Mesendoderm (in vitro differentiated cells): Measurements from ENCODE around the gene RNF130.

Source experiments
- DNase-seq: peaks from one replicate; pipeline ENCODE4 v3.0.0; 2013
- H2AK5ac ChIP-seq: 2 replicates; pipeline ENCODE4 v1.6.1; 2013; ENCODE audit warnings: low read length, inconsistent platforms
- H2BK120ac ChIP-seq: 2 replicates; pipeline ENCODE4 v1.6.1; 2013; ENCODE audit warnings: low read depth, mild to moderate bottlenecking, low read length, moderate library complexity, mixed read lengths
- H2BK15ac ChIP-seq: replicated peaks from 2 replicates; pipeline ENCODE4 v1.6.1; 2013; ENCODE audit warnings: low read depth, mild to moderate bottlenecking, moderate library complexity
- H2BK5ac ChIP-seq: 2 replicates; pipeline ENCODE4 v1.6.1; 2013; ENCODE audit warnings: low read length, inconsistent platforms
- H3K18ac ChIP-seq: 2 replicates; pipeline ENCODE4 v1.6.1; 2013; ENCODE audit warnings: mild to moderate bottlenecking, low read length, mixed read lengths
- H3K23ac ChIP-seq: one replicate; pipeline ENCODE4 v1.6.1; 2013; ENCODE audit warnings: low read length
- H3K27ac ChIP-seq: 2 replicates; pipeline ENCODE4 v1.5.1; 2013; ENCODE audit warnings: low read depth, mild to moderate bottlenecking, inconsistent platforms, low read length, moderate library complexity
- H3K27me3 ChIP-seq: 2 replicates; pipeline ENCODE4 v1.6.1; 2013; ENCODE audit warnings: low read length, control low read depth, mild to moderate bottlenecking, inconsistent platforms; ENCODE audit not compliant: insufficient read depth, poor library complexity
- H3K36me3 ChIP-seq: 2 replicates; pipeline ENCODE4 v1.6.1; 2013; ENCODE audit warnings: low read length, inconsistent platforms; ENCODE audit not compliant: control insufficient read depth, insufficient read depth
- H3K4ac ChIP-seq: one replicate; pipeline ENCODE4 v1.6.1; 2013; ENCODE audit warnings: low read depth, mild to moderate bottlenecking, low read length, moderate library complexity
- H3K4me1 ChIP-seq: 2 replicates; pipeline ENCODE4 v1.6.1; 2013; ENCODE audit warnings: low read depth, low read length, inconsistent platforms; ENCODE audit not compliant: control insufficient read depth
- H3K4me2 ChIP-seq: 2 replicates; pipeline ENCODE4 v1.6.1; 2013; ENCODE audit warnings: low read length
- H3K4me3 ChIP-seq: 2 replicates; pipeline ENCODE4 v1.5.1; 2013; ENCODE audit warnings: mild to moderate bottlenecking, low read length
- H3K56ac ChIP-seq: one replicate; pipeline ENCODE4 v1.6.1; 2013; ENCODE audit warnings: low read length
- H3K79me1 ChIP-seq: 2 replicates; pipeline ENCODE4 v1.6.1; 2013; ENCODE audit warnings: low read length, inconsistent platforms
- H3K79me2 ChIP-seq: 2 replicates; pipeline ENCODE4 v1.6.1; 2013; ENCODE audit warnings: mild to moderate bottlenecking, low read length; ENCODE audit not compliant: control insufficient read depth, insufficient read depth
- H3K9ac ChIP-seq: 2 replicates; pipeline ENCODE4 v1.6.1; 2013; ENCODE audit warnings: low read length, inconsistent platforms
- H4K5ac ChIP-seq: one replicate; pipeline ENCODE4 v1.6.1; 2013; ENCODE audit warnings: low read length
- H4K8ac ChIP-seq: one replicate; pipeline ENCODE4 v1.6.1; 2013; ENCODE audit warnings: low read depth, mild to moderate bottlenecking, control low read depth, low read length, moderate library complexity
- WGBS: extraction: QIAGEN DNeasy Blood & Tissue Kit; methylation state at CpG from one replicate; pipeline ENCODE4 v1.1.7; 2013; ENCODE audit warnings: low lambda C conversion rate, missing lambda C conversion rate; ENCODE audit not compliant: insufficient coverage; ENCODE audit errors: extremely low coverage; 5-methylcytosine and 5-hydroxymethylcytosine counted together

RNF130 gene

DNA sequence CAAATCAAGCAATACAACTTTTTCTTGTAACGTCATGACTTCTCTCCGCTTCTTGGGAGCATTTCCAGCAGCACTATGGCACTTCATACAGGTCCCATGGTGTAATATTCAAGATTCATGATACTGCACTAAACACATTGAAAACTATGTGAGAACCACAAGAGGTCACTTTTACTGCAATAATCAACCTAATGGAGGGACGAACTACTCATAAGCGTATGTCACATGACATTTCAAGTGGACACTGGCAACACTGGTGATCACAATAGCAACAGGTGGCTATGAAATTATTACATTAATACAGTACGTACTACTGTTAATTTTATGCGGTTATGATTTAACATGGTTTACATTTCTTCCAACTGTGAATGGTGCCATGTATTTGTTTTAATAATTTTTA, 85.2 kb downstream of the RNF130 start:
- H3K23ac ChIP-seq, result no peak overlapping the region
- no peak overlapping the region for H4K8ac ChIP-seq
- H2AK5ac ChIP-seq, result no peak overlapping the region
- no CpG with 5 or more reads among the region's 6 CpGs for WGBS
- H3K79me1 ChIP-seq, result no peaks in the 10 kb centered on the region
- no peak for DNase-seq
- no peaks in the 10 kb centered on the region for H3K4me1 ChIP-seq
- no peak overlapping the region for H3K27ac ChIP-seq
- no peak overlapping the region for H3K4me3 ChIP-seq
- H3K79me2 ChIP-seq, result no peaks in the 10 kb centered on the region
- no peak overlapping the region for H3K4me2 ChIP-seq
- no peaks in the 10 kb centered on the region for H3K27me3 ChIP-seq
- no peak overlapping the region for H3K56ac ChIP-seq
- no peak overlapping the region for H3K4ac ChIP-seq
- no peak overlapping the region for H2BK120ac ChIP-seq
- no peak overlapping the region for H4K5ac ChIP-seq
- H3K9ac ChIP-seq, result no peak overlapping the region
- H2BK5ac ChIP-seq, result no peak overlapping the region
- H3K18ac ChIP-seq, result no peak overlapping the region
- H2BK15ac ChIP-seq, result no peak overlapping the region
- no peaks in the 10 kb centered on the region for H3K36me3 ChIP-seq

DNA sequence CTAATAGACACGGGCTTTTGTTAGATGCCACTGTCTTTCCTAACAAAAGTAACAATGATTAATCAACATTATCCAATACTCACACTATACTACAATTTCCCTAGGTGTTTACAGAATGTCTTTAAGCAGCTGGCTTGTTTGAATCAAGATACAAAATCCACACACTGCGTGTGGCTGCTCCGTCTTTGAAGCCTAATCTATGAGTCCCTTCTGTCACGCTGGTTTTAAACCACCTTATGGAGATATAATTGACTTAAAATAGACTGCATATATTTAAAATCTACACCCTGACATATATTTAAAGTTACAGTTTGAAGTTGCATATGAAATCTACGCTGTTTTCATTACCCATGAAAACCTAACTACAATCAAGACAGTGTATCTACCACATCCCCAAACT, 89.9 kb downstream of the RNF130 start:
- Histone ChIP-seq H2BK5ac (no peak overlapping the region), H3K79me2 (no peaks in the 10 kb centered on the region), H3K4me1 (no peaks in the 10 kb centered on the region), H2AK5ac (no peak overlapping the region), H3K4ac (no peak overlapping the region), H2BK120ac (no peak overlapping the region), H2BK15ac (no peak overlapping the region), H3K23ac (no peak overlapping the region), H4K5ac (no peak overlapping the region), H3K4me2 (no peak overlapping the region), H3K27me3 (no peaks in the 10 kb centered on the region), H3K56ac (no peak overlapping the region), H3K79me1 (no peaks in the 10 kb centered on the region), H3K27ac (no peak overlapping the region), H3K9ac (no peak overlapping the region), H4K8ac (no peak overlapping the region), H3K36me3 (no peaks in the 10 kb centered on the region), H3K4me3 (no peak overlapping the region), H3K18ac (no peak overlapping the region)
- no peak for DNase-seq
- WGBS, result no CpG with 5 or more reads among the region's 5 CpGs

- DNase-seq, result no peak
- Histone ChIP-seq H3K23ac (no peak overlapping the region), H3K27me3 (no peaks in the 10 kb centered on the region), H3K4me2 (no peak overlapping the region), H2BK5ac (no peak overlapping the region), H3K4ac (no peak overlapping the region), H3K18ac (no peak overlapping the region), H2BK120ac (no peak overlapping the region), H3K4me3 (no peak overlapping the region), H2AK5ac (no peak overlapping the region), H4K5ac (no peak overlapping the region), H3K79me2 (no peaks in the 10 kb centered on the region), H2BK15ac (no peak overlapping the region), H3K4me1 (no peaks in the 10 kb centered on the region), H4K8ac (no peak overlapping the region), H3K79me1 (no peaks in the 10 kb centered on the region), H3K36me3 (no peaks in the 10 kb centered on the region), H3K27ac (no peak overlapping the region), H3K9ac (no peak overlapping the region), H3K56ac (no peak overlapping the region)
- WGBS, result no CpG with 5 or more reads among the region's 7 CpGs
These were observed 90.8 kb downstream of the RNF130 start for GRCh38 chr5:179980767-179981166.

DNA sequence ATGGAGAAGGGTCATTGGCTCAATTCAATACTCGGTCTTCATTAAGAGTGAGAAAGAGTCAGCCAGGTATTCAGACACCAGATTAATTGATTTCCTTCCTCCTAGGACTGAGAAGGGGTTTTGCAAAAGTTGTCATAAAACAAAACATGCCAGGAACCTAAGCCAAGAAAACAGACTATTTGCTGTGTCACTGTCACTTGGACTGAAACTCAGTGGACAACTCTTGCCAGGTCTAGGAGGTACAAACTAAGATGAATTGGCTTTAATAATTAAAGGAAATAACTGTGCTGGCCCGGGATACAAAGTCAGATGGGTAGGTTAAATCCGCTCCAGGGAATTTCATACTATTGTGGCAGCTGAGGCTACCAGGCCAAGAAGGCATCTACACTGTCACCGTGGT, 92.8 kb downstream of the RNF130 start:
- no peaks in the 10 kb centered on the region for H3K36me3 ChIP-seq

DNA sequence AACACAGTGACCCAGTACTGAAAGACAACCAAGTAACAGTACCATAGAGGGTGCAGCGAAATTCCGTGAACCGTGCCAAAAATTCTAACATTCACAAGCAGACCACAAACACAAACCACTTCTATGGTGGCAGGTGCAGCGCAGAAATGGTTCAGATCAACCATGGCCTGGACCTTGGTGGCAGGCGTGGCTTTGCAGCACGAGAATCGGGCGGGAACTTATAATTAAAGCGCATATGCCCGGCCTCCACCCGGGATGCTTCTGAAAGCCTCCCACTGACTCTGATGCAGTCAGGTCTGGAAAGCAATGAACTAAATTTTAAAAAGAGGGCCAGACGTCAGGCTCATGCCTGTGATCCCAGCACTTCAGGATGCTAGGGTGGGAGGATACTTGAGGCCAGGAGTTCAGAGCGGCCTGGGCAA, 95.8 kb downstream of the RNF130 start:
- H2BK5ac ChIP-seq, result no peak overlapping the region
- H3K4me2 ChIP-seq, result no peak overlapping the region
- H3K9ac ChIP-seq, result no peak overlapping the region
- H4K5ac ChIP-seq, result no peak overlapping the region
- no peaks in the 10 kb centered on the region for H3K79me1 ChIP-seq
- H3K79me2 ChIP-seq, result no peaks in the 10 kb centered on the region
- H3K27ac ChIP-seq, result no peak overlapping the region
- H3K4me1 ChIP-seq, result no peaks in the 10 kb centered on the region
- no peak overlapping the region for H3K4ac ChIP-seq
- H3K23ac ChIP-seq, result no peak overlapping the region
- H3K18ac ChIP-seq, result no peak overlapping the region
- H3K36me3 ChIP-seq, result no peaks in the 10 kb centered on the region
- DNase-seq, result no peak
- no peak overlapping the region for H2BK15ac ChIP-seq
- no peak overlapping the region for H2AK5ac ChIP-seq
- no peak overlapping the region for H3K4me3 ChIP-seq
- H3K56ac ChIP-seq, result no peak overlapping the region
- no CpG with 5 or more reads among the region's 13 CpGs for WGBS
- H3K27me3 ChIP-seq, result no peaks in the 10 kb centered on the region
- no peak overlapping the region for H4K8ac ChIP-seq
- H2BK120ac ChIP-seq, result no peak overlapping the region

More for the DNA sequence above, 92.8 kb downstream of the RNF130 start:
- Histone ChIP-seq H4K5ac (no peak overlapping the region), H3K9ac (no peak overlapping the region), H2BK15ac (no peak overlapping the region), H3K4me1 (no peaks in the 10 kb centered on the region), H3K79me2 (no peaks in the 10 kb centered on the region), H2BK5ac (no peak overlapping the region), H3K23ac (no peak overlapping the region), H3K18ac (no peak overlapping the region), H3K4me3 (no peak overlapping the region), H3K27ac (no peak overlapping the region), H2AK5ac (no peak overlapping the region), H2BK120ac (no peak overlapping the region), H3K4me2 (no peak overlapping the region), H3K56ac (no peak overlapping the region), H3K27me3 (no peaks in the 10 kb centered on the region), H4K8ac (no peak overlapping the region), H3K4ac (no peak overlapping the region), H3K79me1 (no peaks in the 10 kb centered on the region)
- DNase-seq, result no peak
- WGBS, result no CpG with 5 or more reads among the region's 4 CpGs

DNA sequence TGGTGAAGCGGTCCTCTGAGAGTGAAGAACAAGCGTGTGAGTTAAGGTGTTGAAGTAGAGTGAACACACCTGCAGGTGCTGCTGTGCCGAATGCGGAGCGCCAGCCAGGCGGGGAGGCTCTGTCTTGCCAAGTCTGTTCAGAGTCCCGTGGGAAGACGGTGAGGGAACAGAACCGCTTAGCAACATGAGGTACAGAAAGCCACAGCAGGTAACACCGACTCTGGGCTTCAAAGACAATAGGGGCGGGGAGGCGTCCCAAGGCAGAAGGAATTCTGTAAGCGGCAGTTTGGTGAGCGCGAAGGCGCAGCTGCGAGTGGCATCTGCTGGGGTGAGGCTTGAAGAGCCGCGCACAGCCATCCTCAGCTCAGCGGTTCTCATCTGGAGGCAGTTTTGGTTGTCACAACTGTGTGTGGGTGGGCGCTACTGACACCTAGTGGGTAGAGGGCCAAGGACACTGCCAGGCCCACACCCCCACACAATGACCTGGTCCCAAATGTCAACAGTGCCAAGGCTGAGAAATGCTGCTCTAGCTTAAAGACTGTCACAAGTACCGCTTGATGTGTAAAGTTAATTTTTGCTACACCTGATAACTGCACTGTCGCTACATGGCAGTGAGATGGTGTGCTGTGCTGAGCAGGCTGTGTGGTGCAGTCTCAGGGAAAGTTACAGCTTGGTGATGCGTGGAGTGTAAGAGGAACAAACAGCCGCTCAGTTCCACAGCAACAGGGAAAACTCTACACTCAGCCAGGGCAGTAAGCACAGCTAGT, 96.4 kb downstream of the RNF130 start:
- Histone ChIP-seq H3K56ac (no peak overlapping the region), H2BK15ac (no peak overlapping the region), H2BK120ac (no peak overlapping the region), H3K9ac (no peak overlapping the region), H3K23ac (no peak overlapping the region), H3K4me3 (no peak overlapping the region), H3K18ac (no peak overlapping the region), H4K8ac (no peak overlapping the region), H3K27me3 (no peaks in the 10 kb centered on the region), H3K4ac (no peak overlapping the region), H3K79me1 (no peaks in the 10 kb centered on the region), H2BK5ac (no peak overlapping the region), H2AK5ac (no peak overlapping the region), H3K79me2 (no peaks in the 10 kb centered on the region), H3K4me1 (no peaks in the 10 kb centered on the region), H3K36me3 (no peaks in the 10 kb centered on the region), H3K27ac (no peak overlapping the region), H4K5ac (no peak overlapping the region), H3K4me2 (no peak overlapping the region)
- peak; percentile 77 for DNase-seq
- no CpG with 5 or more reads among the region's 25 CpGs for WGBS
